Vagina (tissue), 2 donors: ENCODE results near the gene FUT1. TPM values are rescaled to one million over a fixed set of nuclear protein-coding genes. Genes with fewer than 3 reads are reported as not detected.
"Not testable (repeated sequence)": the region's sequence is repeated elsewhere in the genome, so short reads cannot be mapped to it uniquely, and the experiment has no call there.

Experiments
- DNase-seq, 2 donors: peaks; one replicate each; pipeline ENCODE4 v3.0.0-alpha.2; 2017; ENCODE audit errors: extremely low spot score in 2 of 2
- H3K27ac ChIP-seq: fragments of 200-600 bp; sonication (generic); one replicate; pipeline ENCODE4 v1.5.1; 2019
- H3K27me3 ChIP-seq: fragments of 200-600 bp; sonication (generic); one replicate; pipeline ENCODE4 v1.5.1; 2019
- H3K36me3 ChIP-seq, 2 donors: fragments of 200-600 bp; sonication (generic); one replicate each; pipeline ENCODE4 v1.5.1; 2017 to 2019
- H3K4me1 ChIP-seq: fragments of 200-600 bp; sonication (generic); one replicate; pipeline ENCODE4 v1.5.1; 2019
- H3K4me3 ChIP-seq, 2 donors: fragments of 200-600 bp; sonication (generic); 1 replicate in 1 of 2; 2 replicates in 1 of 2; pipeline ENCODE4 v1.5.1; 2016 to 2019
- H3K9me3 ChIP-seq: fragments of 200-600 bp; sonication (generic); one replicate; pipeline ENCODE4 v1.5.1; 2019
- POLR2A ChIP-seq, 2 donors: fragments of 450-650 bp; IDR thresholded peaks; one replicate each; pipeline ENCODE4 v1.6.1; 2017; ENCODE audit warnings: antibody characterized with exemption in 2 of 2, mild to moderate bottlenecking in 2 of 2, moderate library complexity in 2 of 2
- POLR2AphosphoS5 ChIP-seq, 2 donors: sonication (generic); formaldehyde crosslinking; IDR thresholded peaks; one replicate each; pipeline ENCODE4 v1.9.0; 2017; ENCODE audit warnings: antibody characterized with exemption in 2 of 2, mild to moderate bottlenecking in 2 of 2, low read depth in 1 of 2; ENCODE audit not compliant: insufficient read depth in 1 of 2
- intact Hi-C: fragments of 100-400 bp; cut with DNase I; formaldehyde crosslinking; loops from one replicate; pipeline ENCODE4 v1.15.1; 2023
- total RNA-seq: library from RNA; depleted of rRNA; stranded (reverse); fragments of >200 nt; gene quantifications from one replicate; pipeline ENCODE4 v1.2.3, GENCODE V29; 2016
- TF ChIP-seq, protein P1 (sequence below), 3 experiments: fragments of 450-650 bp in 2 of 3; fragments of 200-600 bp in 1 of 3; sonication (generic) in 1 of 3; IDR thresholded peaks; one replicate each; pipeline ENCODE4 v1.5.1; 2017 to 2019; ENCODE audit warnings: antibody characterized with exemption in 3 of 3, mild to moderate bottlenecking in 2 of 3, moderate library complexity in 2 of 3

Gene FUT1
- total RNA-seq, 1 donor from 2014 or later: 6.4 TPM

DNA sequence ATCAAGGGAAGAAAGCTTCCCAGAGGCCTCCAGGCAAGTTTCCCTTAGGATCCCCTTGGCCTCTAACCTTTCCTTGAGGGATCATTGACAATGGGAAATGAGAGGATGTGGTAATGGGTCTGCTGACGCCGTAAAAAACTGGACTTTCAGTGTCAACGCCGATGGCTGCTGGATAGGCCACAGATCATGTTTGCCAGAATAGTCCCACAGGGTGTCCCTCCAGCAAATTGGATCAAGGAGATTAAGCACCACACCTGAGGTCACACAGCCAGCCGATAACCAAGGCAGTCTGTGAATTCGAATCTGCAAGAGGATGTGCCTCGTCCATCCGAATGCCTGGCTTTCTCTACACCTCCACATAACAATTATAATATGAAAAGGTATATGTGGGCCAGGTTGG lies 40.8 kb upstream of the FUT1 start:
- Histone ChIP-seq H3K4me1 (peaks cover 15% of the 10 kb centered on the region), H3K36me3 (no peaks in the 10 kb centered on the region), H3K9me3 (no peaks in the 10 kb centered on the region), H3K27ac (no peak overlapping the region), H3K4me3 (no peak overlapping the region), H3K27me3 (no peaks in the 10 kb centered on the region)
- intact Hi-C loops: no loop called here
- TF ChIP-seq, protein P1, sequence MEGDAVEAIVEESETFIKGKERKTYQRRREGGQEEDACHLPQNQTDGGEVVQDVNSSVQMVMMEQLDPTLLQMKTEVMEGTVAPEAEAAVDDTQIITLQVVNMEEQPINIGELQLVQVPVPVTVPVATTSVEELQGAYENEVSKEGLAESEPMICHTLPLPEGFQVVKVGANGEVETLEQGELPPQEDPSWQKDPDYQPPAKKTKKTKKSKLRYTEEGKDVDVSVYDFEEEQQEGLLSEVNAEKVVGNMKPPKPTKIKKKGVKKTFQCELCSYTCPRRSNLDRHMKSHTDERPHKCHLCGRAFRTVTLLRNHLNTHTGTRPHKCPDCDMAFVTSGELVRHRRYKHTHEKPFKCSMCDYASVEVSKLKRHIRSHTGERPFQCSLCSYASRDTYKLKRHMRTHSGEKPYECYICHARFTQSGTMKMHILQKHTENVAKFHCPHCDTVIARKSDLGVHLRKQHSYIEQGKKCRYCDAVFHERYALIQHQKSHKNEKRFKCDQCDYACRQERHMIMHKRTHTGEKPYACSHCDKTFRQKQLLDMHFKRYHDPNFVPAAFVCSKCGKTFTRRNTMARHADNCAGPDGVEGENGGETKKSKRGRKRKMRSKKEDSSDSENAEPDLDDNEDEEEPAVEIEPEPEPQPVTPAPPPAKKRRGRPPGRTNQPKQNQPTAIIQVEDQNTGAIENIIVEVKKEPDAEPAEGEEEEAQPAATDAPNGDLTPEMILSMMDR (IDR thresholded peaks at IDR 0.05): no peak
- no peak for TF ChIP-seq POLR2A (IDR thresholded peaks at IDR 0.05)
- TF ChIP-seq POLR2AphosphoS5 (IDR thresholded peaks at IDR 0.05; ENCODE audit: insufficient read depth in 1 of 2, low read depth in 1 of 2): no peak
- no peak for DNase-seq

DNA sequence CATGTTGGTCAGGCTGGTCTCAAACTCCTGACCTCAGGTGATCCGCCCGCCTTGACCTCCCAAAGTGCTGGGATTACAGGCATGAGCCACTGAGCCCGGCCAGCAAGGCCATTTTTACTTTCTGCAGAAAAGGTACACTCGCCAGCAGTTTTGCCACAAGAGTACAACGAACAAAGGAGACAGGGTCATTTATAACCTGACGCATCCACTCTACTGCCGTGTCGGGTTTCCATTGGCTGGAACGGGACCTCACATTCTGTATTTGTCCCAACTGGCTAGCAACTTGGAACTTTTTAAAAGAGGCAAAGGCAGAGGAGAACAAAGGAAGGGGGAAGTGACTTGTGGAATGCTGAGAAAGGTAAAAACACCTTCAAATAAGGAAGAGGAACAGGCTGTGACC lies 34.9 kb upstream of the FUT1 start:
- H3K27me3 ChIP-seq, intact Hi-C loops, H3K36me3 ChIP-seq, H3K4me1 ChIP-seq, H3K4me3 ChIP-seq, DNase-seq, H3K9me3 ChIP-seq: not testable (repeated sequence)
- H3K27ac ChIP-seq: peak overlapping the region; percentile 18

DNA sequence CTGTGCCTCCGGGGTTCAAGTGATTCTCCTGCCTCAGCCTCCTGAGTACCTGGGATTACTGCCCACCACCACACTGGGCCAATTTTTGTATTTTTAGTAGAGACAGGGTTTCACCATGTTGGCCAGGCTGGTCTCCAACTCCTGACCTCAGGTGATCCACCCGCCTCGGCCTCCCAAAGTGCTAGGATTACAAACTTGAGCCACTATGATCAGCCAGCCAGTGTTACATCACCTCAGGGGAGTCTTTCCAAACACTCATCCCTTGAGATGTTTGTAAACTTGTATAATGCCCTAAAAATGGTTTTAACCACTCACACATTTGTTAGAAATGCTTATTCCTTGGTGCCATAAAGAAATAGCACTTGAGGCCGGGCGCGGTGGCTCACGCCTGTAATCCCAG lies 34.0 kb upstream of the FUT1 start:
- H3K27ac ChIP-seq, intact Hi-C loops, H3K9me3 ChIP-seq, H3K36me3 ChIP-seq, H3K4me3 ChIP-seq, H3K4me1 ChIP-seq, DNase-seq, H3K27me3 ChIP-seq: not testable (repeated sequence)

DNA sequence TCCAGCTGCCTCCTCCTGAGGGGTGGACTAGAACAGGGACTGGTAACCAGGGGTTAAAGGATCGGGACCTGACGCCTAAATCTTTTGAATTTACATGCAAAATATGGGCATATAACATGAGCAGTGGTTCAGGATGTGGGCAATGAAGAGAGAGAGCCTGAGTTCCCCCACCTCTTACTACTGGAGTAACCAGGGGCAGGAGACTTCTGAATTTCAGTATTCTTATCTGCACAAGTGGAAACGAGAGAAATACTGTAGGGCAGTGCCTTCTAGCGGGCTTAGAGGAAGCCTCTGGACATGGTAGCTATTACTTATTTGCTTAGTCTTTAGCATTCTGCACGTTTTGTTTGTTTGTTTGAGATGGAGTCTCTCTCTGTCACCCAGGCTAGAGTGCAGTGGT lies 32.1 kb upstream of the FUT1 start:
- Histone ChIP-seq H3K36me3 (no peaks in the 10 kb centered on the region), H3K9me3 (no peaks in the 10 kb centered on the region), H3K4me3 (no peak overlapping the region), H3K4me1 (peaks cover 22% of the 10 kb centered on the region), H3K27me3 (no peaks in the 10 kb centered on the region), H3K27ac (no peak overlapping the region)
- intact Hi-C loops: loop anchor here (5.0 kb wide), 1 partner anchor 137 kb away; the partner anchor contains the start of gene CA11
- DNase-seq: no peak
- TF ChIP-seq POLR2AphosphoS5 (IDR thresholded peaks at IDR 0.05; ENCODE audit: insufficient read depth in 1 of 2, low read depth in 1 of 2): no peak

DNA sequence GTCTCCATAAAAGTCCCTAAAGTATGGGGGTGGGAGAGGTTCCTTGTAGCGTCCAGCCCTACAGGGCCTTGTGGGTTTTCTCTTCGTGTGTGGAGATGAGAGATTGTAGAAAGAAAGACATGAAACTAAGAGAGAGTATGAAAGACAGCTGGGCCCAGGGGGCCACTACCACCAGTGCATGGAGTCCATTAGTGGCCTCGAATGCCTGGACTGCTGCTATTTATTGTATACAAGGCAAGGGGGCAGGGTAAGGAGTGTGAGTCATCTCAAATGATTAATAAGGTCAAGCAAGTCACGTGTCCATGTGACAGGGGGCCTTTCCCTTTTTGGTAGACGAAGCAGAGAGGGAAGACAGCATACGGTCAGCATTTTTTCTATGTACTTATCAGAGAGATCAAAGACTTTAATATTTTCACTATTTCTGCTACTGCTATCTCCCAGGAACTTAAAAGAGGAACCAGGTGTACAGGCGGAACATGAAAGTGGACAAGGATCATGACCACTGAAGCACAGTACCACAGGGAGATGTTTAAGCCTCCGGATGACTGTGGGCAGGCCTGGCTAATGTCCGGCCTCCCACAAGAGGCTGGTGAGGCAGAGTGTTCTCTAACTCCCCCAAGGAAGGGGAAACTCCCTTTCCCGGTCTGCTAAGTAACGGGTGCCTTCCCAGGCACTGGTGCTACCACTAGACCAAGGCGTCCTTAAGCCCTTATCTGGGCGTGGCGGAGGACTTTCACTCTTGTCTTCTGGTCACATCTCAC lies 28.4 kb upstream of the FUT1 start:
- Histone ChIP-seq H3K4me3 (no peak overlapping the region), H3K36me3 (no peaks in the 10 kb centered on the region), H3K4me1 (peaks cover 22% of the 10 kb centered on the region), H3K27me3 (no peaks in the 10 kb centered on the region), H3K27ac (peak overlapping the region; percentile 57), H3K9me3 (no peaks in the 10 kb centered on the region)
- TF ChIP-seq POLR2A (IDR thresholded peaks at IDR 0.05) (no peak), POLR2AphosphoS5 (IDR thresholded peaks at IDR 0.05; ENCODE audit: insufficient read depth in 1 of 2, low read depth in 1 of 2) (no peak)
- TF ChIP-seq, protein P1 (IDR thresholded peaks at IDR 0.05): no peak
- no peak for DNase-seq
- intact Hi-C loops: loop anchor here (5.0 kb wide), 1 partner anchor 134 kb away; the partner anchor contains the start of gene CA11

DNA sequence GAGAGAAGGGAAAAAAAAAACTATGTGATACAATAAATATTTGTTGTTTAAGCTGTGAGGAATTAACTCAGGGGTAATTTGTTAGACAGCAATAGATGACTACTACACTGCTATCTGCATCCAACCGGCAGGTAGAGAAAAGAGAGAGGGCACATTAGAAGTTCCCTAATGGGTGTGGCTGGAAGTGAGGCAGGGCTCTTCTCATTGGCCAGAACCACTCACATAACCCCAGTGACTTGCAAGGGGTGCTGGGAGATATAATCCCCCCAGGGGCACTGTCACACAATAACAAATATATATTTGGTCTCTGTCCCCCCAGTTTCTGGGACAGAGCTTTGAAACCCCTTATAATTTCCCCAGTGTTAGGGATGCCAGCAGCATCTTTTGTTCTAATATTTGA lies 27.2 kb upstream of the FUT1 start:
- Histone ChIP-seq H3K36me3 (no peaks in the 10 kb centered on the region), H3K4me3 (no peak overlapping the region), H3K27ac (no peak overlapping the region), H3K27me3 (no peaks in the 10 kb centered on the region), H3K9me3 (no peaks in the 10 kb centered on the region), H3K4me1 (peaks cover 22% of the 10 kb centered on the region)
- intact Hi-C loops: loop anchor here (5.0 kb wide), 1 partner anchor 132 kb away; the partner anchor contains the start of gene CA11
- no peak for DNase-seq
- TF ChIP-seq POLR2A (IDR thresholded peaks at IDR 0.05): no peak
- TF ChIP-seq, protein P1 (IDR thresholded peaks at IDR 0.05): no peak
